Naive thymus-derived CD4-positive, alpha-beta T cell (primary cell): ENCODE data around the gene PTGS1. TPM values are rescaled to one million over a fixed set of nuclear protein-coding genes. Genes with fewer than 3 reads are reported as not detected.

Source experiments
- ATAC-seq: fragments of 150-1000 bp; cut with Tn5 transposase; 2 replicates; pipeline ENCODE4 v1.10.0; 2021; ENCODE audit warnings: mild to moderate bottlenecking, moderate library complexity
- CTCF ChIA-PET: fragments of 350-600 bp; sonication (Branson Sonifier 250); formaldehyde crosslinking; loops from one replicate; lab custom pipeline; 2021; ENCODE audit warnings: antibody characterized with exemption; lab: Charles Lee
- POLR2A ChIA-PET: fragments of 350-600 bp; sonication (Branson Sonifier 250); formaldehyde crosslinking; loops from one replicate; lab custom pipeline; 2021; ENCODE audit warnings: antibody characterized with exemption, inconsistent platforms; lab: Charles Lee
- DNase-seq, 9 donors: peaks; one replicate each; pipeline versions ENCODE4 v3.0.0 to v3.0.0-alpha.2; 2020 to 2022; ENCODE audit warnings: mixed read lengths in 1 of 9
- H3K27ac ChIP-seq: one replicate; pipeline ENCODE4 v1.7.0; 2013; ENCODE audit warnings: mild to moderate bottlenecking, low read depth, low read length, moderate library complexity
- H3K27me3 ChIP-seq, 2 donors: one replicate each; pipeline ENCODE4 v1.7.0; 2013; ENCODE audit warnings: low read length in 2 of 2, mild to moderate bottlenecking in 2 of 2, moderate library complexity in 2 of 2; ENCODE audit not compliant: control insufficient read depth in 2 of 2, insufficient read depth in 2 of 2
- H3K36me3 ChIP-seq, 3 experiments: 1 replicate in 2 of 3; 2 replicates in 1 of 3; pipeline ENCODE4 v1.7.0; 2013; ENCODE audit warnings: low read length in 3 of 3, mild to moderate bottlenecking in 3 of 3, moderate library complexity in 1 of 3; ENCODE audit not compliant: insufficient read depth in 3 of 3, control insufficient read depth in 2 of 3
- H3K4me1 ChIP-seq, 2 donors: one replicate each; pipeline ENCODE4 v1.7.0; 2013; ENCODE audit warnings: low read length in 2 of 2, mild to moderate bottlenecking in 2 of 2, moderate library complexity in 1 of 2; ENCODE audit not compliant: control insufficient read depth in 2 of 2, insufficient read depth in 2 of 2
- H3K4me3 ChIP-seq: 2 replicates; pipeline ENCODE4 v1.7.0; 2013; ENCODE audit warnings: mild to moderate bottlenecking, low read length
- H3K9me3 ChIP-seq, 3 experiments: 1 replicate in 2 of 3; 2 replicates in 1 of 3; pipeline ENCODE4 v1.7.0; 2013; ENCODE audit warnings: low read length in 3 of 3; ENCODE audit not compliant: control insufficient read depth in 2 of 3
- H3K27ac Mint-ChIP-seq, 9 donors: one replicate each; pipeline ENCODE4 v1.8.0; 2020 to 2022; ENCODE audit warnings: mixed read lengths in 9 of 9, mild to moderate bottlenecking in 8 of 9, moderate library complexity in 5 of 9, inconsistent platforms in 2 of 9
- H3K27me3 Mint-ChIP-seq, 5 donors: one replicate each; pipeline ENCODE4 v1.8.0; 2021 to 2022; ENCODE audit warnings: mixed read lengths in 5 of 5, mild to moderate bottlenecking in 1 of 5
- H3K36me3 Mint-ChIP-seq, 5 donors: one replicate each; pipeline ENCODE4 v1.8.0; 2020 to 2022; ENCODE audit warnings: mixed read lengths in 5 of 5, mild to moderate bottlenecking in 3 of 5, inconsistent platforms in 1 of 5
- H3K4me1 Mint-ChIP-seq, 7 donors: one replicate each; pipeline ENCODE4 v1.8.0; 2020 to 2022; ENCODE audit warnings: mixed read lengths in 7 of 7, mild to moderate bottlenecking in 3 of 7, inconsistent platforms in 1 of 7
- H3K4me3 Mint-ChIP-seq, 10 donors: one replicate each; pipeline ENCODE4 v1.8.0; 2020 to 2022; ENCODE audit warnings: mild to moderate bottlenecking in 10 of 10, mixed read lengths in 10 of 10, moderate library complexity in 6 of 10, inconsistent platforms in 2 of 10
- H3K9me3 Mint-ChIP-seq, 11 donors: one replicate each; pipeline ENCODE4 v1.8.0; 2020 to 2022; ENCODE audit warnings: mixed read lengths in 11 of 11, mild to moderate bottlenecking in 4 of 11, inconsistent platforms in 1 of 11, moderate library complexity in 1 of 11
- intact Hi-C, 2 donors: fragments of 100-400 bp; cut with micrococcal nuclease; formaldehyde crosslinking; loops; one replicate each; pipeline ENCODE4 v1.15.1; 2023
- polyA plus RNA-seq, 2 donors: library from polyadenylated mRNA; unstranded; fragments of 300-500 nt; fragmentation: Illumina TruSeq; gene quantifications; one replicate each; pipeline ENCODE4 v1.2.3, GENCODE V29; 2021
- total RNA-seq, 6 experiments: library from RNA in 5 of 6; stranded (reverse) in 5 of 6; gene quantifications; 1 replicate in 5 of 6; 2 replicates in 1 of 6; pipeline ENCODE4 v1.2.3 and lab custom pipeline; 2021 to 2026

PTGS1 gene
- total and polyA plus RNA-seq, 7 experiments from 2014 or later: 0.41 to 7.0 (median 0.56) TPM; not detected in 1

- peaks cover 0 to 60% (median 15%) of the 10 kb centered on the region in 5 donors for H3K27me3 Mint-ChIP-seq
- CTCF ChIA-PET: no interaction called here
Measured at GRCh38 chr9:122442568-122442967, 71.7 kb downstream of the PTGS1 start.

GRCh38 chr9:122444041-122444733, 73.4 kb downstream of the PTGS1 start:
- intact Hi-C loops: no loop called here
- H3K9me3 Mint-ChIP-seq: peaks cover 0 to 17% (median 0%) of the 10 kb centered on the region in 11 donors
- Histone ChIP-seq H3K27me3 (no peaks in the 10 kb centered on the region), H3K36me3 (no peaks in the 10 kb centered on the region), H3K27ac (no peak overlapping the region), H3K4me1 (no peaks in the 10 kb centered on the region), H3K9me3 (no peaks in the 10 kb centered on the region), H3K4me3 (no peak overlapping the region)
- ChIA-PET CTCF (no interaction called here), POLR2A (no interaction called here)
- no peak for ATAC-seq
- H3K36me3 Mint-ChIP-seq: peaks cover 0 to 7% (median 0%) of the 10 kb centered on the region in 5 donors
- no peak for DNase-seq
- H3K27me3 Mint-ChIP-seq: peaks cover 0 to 62% (median 15%) of the 10 kb centered on the region in 5 donors
- no peak overlapping the region for H3K4me3 Mint-ChIP-seq
- no peak overlapping the region for H3K27ac Mint-ChIP-seq
- no peaks in the 10 kb centered on the region for H3K4me1 Mint-ChIP-seq

More at GRCh38 chr9:122442568-122442967, 71.7 kb downstream of the PTGS1 start:
- POLR2A ChIA-PET: no interaction called here
- Histone ChIP-seq H3K9me3 (no peaks in the 10 kb centered on the region), H3K27me3 (no peaks in the 10 kb centered on the region), H3K27ac (no peak overlapping the region), H3K36me3 (no peaks in the 10 kb centered on the region), H3K4me1 (no peaks in the 10 kb centered on the region), H3K4me3 (no peak overlapping the region)
- Mint-ChIP-seq H3K4me3 (no peak overlapping the region), H3K9me3 (peaks cover 0 to 17% (median 0%) of the 10 kb centered on the region in 11 donors), H3K27ac (no peak overlapping the region), H3K4me1 (no peaks in the 10 kb centered on the region), H3K36me3 (peaks cover 0 to 11% (median 0%) of the 10 kb centered on the region in 5 donors)
- intact Hi-C loops: no loop called here
- ATAC-seq (no peak), DNase-seq (no peak)

Other genes starting within 250 kb of the PTGS1 start
- 10 to 100 TPM in 4 of 5 experiments, 1 to 10 TPM in 1; 6.7 to 35.0 (median 15.6) TPM for gene NDUFA8, start 211.2 kb upstream of the PTGS1 start, total RNA-seq
- 10 to 100 TPM; 82.1 to 93.6 TPM for gene NDUFA8, start 211.2 kb upstream of the PTGS1 start, polyA plus RNA-seq
- gene MORN5, start 211.1 kb upstream of the PTGS1 start, total RNA-seq: not detected
- not detected for gene MORN5, start 211.1 kb upstream of the PTGS1 start, polyA plus RNA-seq
- gene LHX6, start 142.1 kb upstream of the PTGS1 start, total RNA-seq: not detected
- gene LHX6, start 142.1 kb upstream of the PTGS1 start, polyA plus RNA-seq: not detected
- 10 to 100 TPM; 14.2 to 22.9 (median 15.8) TPM for gene RBM18, start 106.2 kb upstream of the PTGS1 start, total RNA-seq
- gene RBM18, start 106.2 kb upstream of the PTGS1 start, polyA plus RNA-seq: 10 to 100 TPM; 18.2 to 26.3 TPM
- 10 to 100 TPM; 28.1 to 35.8 (median 33.3) TPM for gene MRRF, start 106.1 kb upstream of the PTGS1 start, total RNA-seq
- 10 to 100 TPM; 18.6 to 24.3 TPM for gene MRRF, start 106.1 kb upstream of the PTGS1 start, polyA plus RNA-seq
- gene OR1J1, start 106.9 kb downstream of the PTGS1 start, total RNA-seq: not detected
- gene OR1J1, start 106.9 kb downstream of the PTGS1 start, polyA plus RNA-seq: not detected
- gene OR1J2, start 139.8 kb downstream of the PTGS1 start, total RNA-seq: under 1 TPM in 2 of 5 experiments, not detected in 3; 0.66 to 0.69 TPM
- gene OR1J2, start 139.8 kb downstream of the PTGS1 start, polyA plus RNA-seq: not detected
- under 1 TPM in 1 of 5 experiments, not detected in 4; 0.42 TPM for gene OR1J4, start 148.1 kb downstream of the PTGS1 start, total RNA-seq
- gene OR1J4, start 148.1 kb downstream of the PTGS1 start, polyA plus RNA-seq: not detected
- gene OR1N1, start 156.3 kb downstream of the PTGS1 start, total RNA-seq: not detected
- gene OR1N1, start 156.3 kb downstream of the PTGS1 start, polyA plus RNA-seq: not detected
- gene OR1N2, start 182.1 kb downstream of the PTGS1 start, total RNA-seq: under 1 TPM in 1 of 5 experiments, not detected in 4; 0.85 TPM
- not detected for gene OR1N2, start 182.1 kb downstream of the PTGS1 start, polyA plus RNA-seq
- gene OR1L8, start 212.4 kb downstream of the PTGS1 start, total RNA-seq: under 1 TPM in 1 of 5 experiments, not detected in 4; 0.19 TPM
- not detected for gene OR1L8, start 212.4 kb downstream of the PTGS1 start, polyA plus RNA-seq
- gene OR1Q1, start 243.7 kb downstream of the PTGS1 start, total RNA-seq: under 1 TPM in 2 of 5 experiments, not detected in 3; 0.42 to 0.69 TPM
- gene OR1Q1, start 243.7 kb downstream of the PTGS1 start, polyA plus RNA-seq: not detected